NT2/D1 (cell line): Measurements from ENCODE around the gene PDGFD.

ENCODE experiments used
- SUZ12 ChIP-seq: IDR thresholded peaks from 2 replicates; pipeline ENCODE4 v1.6.1; 2011; ENCODE audit not compliant: insufficient read length, insufficient read depth; ENCODE audit errors: extremely low read depth
- YY1 ChIP-seq: IDR thresholded peaks from 2 replicates; pipeline ENCODE4 v1.6.1; 2011; ENCODE audit not compliant: insufficient read length, insufficient read depth

GRCh38 chr11:103968685-103969084 is 195.3 kb downstream of the PDGFD start:
- TF ChIP-seq YY1 (no peak), SUZ12 (no peak)
